COLO668 (cell line): ENCODE measurements around the gene SST.

Source experiments
- DNase-seq: peaks from one replicate; lab custom pipeline; 2025; ENCODE audit not compliant: unreplicated experiment; lab: John Stamatoyannopoulos, UW

Gene SST

DNA sequence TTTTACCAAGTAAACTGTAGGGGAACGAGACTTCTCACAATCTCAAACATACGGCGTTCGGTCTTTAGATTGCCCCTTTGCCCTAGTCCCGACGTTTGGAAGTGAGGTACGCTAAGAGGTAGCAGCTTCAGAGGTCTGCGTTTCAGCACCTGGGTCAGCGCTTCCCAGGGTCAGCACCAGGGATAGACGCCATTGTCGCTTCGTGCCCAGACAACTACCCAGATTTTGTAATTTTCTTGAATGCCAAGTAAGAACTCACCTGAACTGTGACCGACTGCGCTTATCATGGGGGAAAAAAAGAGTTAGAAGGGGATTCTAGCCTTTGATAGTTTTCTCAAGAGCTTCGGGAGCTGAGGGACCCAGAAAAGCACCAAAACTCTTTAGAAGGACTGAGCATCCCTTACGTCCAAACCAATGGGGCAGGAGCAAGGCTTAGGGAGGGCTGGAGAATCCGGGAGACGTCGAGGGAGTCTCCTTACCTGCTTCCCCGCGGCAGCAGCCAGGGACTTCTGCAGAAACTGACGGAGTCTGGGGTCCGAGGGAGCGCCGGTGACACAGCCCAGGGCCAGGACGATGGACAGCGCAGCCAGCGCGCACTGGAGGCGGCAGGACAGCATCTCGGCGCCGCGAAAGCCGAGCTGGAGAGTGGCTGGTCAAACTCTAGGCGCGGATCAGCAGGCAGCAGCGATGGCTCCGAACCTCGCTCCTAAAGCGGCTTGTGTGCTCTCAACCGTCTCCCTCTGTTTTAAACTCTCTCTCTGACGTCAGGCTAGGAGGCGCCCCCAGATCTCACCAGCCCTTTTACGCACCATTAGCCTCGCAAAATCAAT, at the start of gene SST:
Gene SST (minus strand): TSS at position 720 of the 830 bp plus-strand sequence. CDS start 103 bp downstream, at position 617.
- no peak for DNase-seq

DNA sequence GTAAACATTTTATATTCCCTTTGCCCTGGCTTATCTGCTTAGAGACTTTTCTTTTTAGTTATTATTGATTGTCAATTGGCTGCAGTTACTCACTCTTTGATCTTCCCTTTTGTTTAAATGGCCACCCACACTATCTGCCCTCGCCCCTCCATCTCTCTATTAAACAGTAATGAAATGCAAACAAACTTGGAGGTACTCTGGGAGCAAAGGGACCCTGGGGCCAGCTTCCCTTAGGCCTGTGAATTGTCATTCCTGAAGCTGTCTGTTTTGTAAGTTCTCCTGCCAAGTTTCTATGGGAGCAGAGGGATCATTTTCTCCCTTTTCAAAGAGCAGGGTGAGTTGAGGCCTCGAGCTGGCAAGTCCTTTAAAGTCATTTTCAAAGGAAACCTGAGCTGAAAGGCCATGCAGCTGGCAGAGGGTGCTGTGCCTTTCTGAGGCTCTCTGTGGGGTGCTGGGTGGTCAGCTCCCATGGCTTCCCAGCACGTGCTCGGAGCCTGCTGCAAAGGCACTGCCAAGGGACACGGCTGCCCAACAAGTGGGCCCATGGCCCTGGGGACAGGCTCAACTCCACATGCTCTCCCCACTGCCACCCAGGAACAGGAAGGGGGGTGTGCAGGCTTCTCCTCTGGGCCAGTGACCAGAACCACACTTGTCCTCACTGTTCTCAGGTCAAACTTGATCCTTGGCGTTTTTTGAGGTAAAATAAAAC, 49.6 kb upstream of the SST start:
- no peak for DNase-seq

DNA sequence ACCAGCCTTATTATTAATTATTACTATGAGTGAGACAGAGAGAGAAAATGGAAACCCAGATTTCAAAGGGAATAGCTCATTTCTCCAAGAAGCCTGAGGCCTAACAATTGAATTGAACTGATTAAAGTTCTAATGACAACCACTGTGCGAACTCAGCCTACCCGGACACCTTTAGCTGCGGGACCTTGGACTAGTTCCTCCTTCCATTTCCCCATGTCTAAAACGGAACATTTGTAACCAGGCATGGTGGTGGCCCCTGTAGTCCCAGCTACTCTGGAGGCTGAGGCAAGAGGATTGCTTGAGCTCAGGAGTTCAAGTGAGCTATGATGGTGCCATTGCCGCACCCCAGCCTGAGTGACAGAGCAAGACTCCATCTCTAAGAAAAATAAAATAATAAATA, 48.6 kb upstream of the SST start:
- no peak for DNase-seq

DNA sequence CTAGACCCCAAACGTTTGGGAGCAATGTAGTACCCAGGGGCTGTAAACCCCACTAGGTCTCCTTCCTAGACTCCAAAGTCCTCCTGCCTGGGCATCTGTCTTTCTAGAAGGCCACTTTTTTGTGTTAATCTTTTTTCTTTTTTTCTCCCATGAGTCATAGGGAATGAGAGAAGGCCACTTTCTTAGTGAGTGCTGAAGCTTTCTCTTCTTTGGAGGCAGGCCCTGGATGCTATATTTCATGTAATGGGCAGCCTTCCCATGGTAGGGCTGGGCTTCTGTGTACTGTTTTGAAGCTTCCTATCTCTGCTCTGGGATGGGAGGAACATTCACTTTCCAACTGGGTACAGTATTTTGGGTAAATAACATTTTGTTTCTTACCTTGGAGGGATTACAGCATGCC, 47.4 kb upstream of the SST start:
- no peak for DNase-seq

DNA sequence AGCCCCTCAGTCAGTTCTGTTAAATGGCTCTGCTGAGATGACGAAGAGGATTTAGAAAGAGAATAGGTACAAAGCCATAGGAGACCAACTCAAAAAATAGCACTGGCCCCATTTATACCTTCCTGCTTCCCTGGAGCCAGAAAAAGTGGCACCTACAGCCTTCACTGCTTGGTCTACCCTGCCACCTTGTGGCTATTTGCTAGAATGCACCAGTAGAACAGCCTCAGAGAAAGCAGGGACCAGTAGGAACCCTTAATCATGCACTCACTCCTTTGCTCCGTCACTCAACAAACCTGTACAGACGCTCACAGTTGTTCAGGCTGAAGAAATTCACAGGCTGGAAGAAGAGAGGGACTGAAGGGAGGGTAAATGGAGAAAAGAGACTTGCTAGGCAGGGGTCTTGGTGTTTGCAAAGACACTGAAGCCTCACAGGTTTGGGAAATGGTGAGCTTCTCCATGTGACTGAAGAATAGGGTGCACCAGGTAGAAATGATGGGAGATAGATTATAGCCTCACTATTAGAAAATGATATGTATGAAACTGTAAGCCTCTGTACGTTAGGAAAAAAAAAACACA, 44.3 kb upstream of the SST start:
- peak; percentile 50 for DNase-seq

DNA sequence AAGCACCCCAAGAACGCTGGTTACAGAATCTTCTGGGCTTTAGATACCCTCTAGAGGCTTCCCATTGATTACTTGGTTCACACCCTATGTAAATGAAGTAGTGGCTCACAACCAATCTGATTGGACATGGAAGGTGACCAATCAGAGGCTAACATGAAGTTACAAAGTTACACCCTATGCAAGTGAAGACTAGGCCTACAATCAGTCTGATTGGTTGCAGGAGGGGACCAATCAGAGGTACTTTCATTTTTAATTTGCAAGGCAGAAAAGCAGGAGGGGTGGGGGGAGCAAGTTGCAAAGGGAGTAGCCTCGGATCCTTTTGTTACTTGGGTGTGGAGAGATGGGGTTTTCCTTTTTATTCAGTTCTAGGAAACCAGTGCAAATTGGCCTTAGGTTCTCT, 43.3 kb upstream of the SST start:
- DNase-seq, result no peak

DNA sequence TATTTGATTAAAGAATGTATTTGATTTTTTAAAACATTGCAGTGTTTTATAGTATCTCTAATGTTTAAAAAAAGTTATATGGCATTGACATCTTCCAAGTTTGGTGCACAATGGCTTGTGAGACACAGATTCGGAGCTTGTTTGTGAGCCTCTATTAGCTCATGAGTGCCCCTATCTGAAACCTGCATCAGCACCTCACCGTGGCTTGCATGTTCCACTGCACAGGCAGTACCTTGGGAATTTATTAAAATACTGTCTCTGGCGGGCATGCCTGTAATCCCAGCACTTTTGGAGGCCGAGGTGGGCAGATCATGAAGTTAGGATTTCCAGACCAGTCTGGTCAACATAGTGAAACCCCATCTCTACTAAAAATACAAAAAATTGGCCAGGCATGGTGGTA, 39.0 kb upstream of the SST start:
- DNase-seq, result no peak

DNA sequence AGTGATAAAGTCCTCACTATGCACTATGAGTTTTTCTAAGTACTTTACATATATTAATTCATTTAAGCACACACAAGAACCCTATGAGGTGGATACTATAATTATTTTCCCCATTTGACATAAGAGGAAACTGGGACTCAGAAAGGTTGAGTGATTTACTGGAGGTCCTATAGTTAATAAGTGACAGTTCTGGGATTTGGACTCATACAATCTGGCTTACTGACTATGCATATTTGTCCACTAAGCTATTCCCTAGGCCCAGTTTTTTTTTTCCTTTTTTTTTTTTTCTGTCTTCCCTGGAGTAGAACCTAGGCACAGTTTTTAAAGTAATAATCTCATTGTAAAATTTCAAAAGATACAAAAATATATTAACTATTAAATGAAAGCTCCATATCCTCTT, 38.5 kb upstream of the SST start:
- DNase-seq, result no peak

DNA sequence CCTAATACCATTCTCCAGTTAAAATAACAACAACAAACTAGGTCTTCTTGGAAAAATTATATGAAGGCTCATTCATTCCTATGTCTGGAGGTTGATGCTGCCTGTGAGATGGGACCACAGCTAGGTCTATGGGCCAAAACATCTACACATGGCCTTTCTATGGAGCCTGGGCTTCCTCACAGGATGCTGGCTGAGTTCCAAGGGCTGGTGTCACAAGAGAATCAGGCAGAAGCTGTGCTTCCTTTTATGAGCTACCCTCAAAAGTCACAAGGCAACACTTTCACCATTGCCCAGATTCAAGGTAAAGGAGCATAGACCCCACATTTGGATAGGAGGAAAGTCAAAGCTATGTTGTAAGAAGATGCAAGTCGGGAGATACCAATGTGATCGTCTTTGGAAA, 36.8 kb upstream of the SST start:
- no peak for DNase-seq

DNA sequence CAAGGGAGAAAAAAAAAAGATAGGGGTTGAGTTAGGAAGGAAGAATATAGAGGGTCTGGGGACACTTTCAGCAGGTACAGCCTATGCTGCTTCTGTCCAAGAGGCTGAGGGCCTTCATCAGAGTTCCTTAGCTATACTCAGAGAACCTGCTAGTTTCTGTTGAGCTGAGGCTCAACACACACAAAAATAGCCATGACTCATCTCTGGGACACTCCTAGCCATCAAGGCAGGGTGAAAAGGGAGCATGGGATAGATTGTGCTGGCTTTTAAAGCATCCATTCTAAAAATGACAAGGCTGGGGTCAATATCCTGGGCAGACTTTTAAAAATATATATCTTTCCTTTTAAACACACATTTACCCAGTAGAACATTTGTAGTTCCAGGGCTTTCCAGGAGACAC, 35.0 kb upstream of the SST start:
- DNase-seq, result no peak

DNA sequence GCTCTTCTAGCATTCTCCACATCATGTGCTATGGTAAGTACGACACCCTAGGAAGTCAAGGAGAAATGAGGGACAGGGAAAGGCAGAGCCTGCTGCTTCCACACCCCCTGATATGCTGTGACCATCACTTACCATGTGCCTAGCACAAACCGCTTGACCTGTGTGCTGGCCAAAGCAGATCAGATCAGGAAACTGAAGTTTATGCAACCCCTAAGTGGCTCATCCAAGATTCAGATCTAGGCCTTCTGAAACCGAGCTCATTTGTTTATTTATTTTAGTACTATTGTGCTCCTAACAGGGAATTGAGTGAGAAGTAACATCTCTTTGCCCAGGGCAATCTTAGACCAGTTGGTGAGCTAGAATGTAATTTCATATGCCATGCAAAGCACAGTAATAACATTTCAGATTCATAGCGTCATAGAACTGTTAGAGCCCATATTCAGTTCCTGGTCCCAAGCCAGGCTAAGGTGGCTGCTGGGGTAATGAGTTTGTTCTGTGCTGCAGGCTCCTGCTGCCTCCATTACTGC, 32.4 kb upstream of the SST start, which contains the start of gene RTP2:
Gene RTP2 (minus strand): TSS at position 51 of the 527 bp plus-strand sequence. CDS start 429 bp downstream, outside the sequence.
- no peak for DNase-seq

DNA sequence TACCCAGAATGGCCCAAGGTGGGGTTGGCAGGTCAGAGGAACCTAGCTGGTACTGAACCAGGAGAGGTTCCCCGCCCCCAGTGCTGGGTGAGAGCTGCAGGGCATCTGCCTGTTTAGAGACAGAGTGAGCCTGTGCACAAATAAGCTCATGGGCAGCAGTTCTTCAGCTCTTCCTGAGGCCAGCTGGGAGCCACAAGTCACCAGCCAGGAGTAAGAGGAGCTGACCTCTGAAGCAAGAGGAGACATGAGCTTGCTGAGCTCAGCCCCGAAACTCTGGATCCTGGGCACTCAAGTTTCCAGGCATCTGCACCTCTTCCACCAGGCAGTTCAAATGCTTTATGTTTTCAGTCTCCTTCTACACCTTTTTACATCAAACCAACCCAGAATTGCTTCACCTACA, 30.1 kb upstream of the SST start:
- DNase-seq, result no peak

DNA sequence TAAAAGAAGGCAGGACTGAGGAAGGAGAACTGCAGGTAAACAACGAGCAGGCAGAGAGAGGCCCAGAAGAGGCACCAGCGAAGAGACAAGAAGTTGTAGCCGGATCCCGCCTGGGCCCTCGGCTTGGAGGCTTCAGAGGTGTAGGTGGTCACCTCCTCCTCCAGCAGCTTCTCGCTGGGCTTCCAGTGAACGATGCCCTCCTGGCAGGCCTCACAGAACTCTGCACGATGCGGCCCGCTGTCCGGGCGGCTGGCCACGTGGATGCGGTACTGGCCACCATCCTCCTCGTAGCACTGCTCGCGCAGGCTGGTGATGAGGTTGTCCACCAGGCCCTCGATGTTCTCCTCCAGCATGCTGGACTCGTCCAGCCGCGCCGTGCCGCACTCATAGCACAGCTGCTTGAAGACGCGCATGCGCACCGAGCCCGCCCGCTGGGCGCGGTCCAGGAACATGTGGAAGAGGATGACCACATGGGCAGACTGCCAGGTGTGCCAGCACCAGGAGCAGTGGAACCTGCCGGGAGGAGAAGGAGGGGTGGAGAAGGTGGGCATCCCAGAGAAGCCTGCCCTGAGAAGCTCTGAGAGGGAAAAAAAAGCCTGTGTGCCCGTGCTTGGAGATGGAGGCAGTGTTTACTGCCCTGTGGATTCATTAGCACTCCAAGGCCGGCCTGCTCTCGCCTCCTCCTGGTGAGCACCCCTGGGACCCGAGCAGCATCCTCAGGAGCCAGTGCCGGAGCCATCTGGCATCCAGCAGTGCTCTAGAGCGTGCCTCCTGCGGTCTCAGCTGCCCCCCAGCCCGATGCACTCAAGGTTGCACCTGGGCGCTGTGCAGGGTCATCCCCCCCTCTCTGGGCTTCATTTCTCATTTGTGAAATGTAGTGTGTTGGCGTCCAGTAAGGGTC, 28.6 kb upstream of the SST start:
- no peak for DNase-seq

DNA sequence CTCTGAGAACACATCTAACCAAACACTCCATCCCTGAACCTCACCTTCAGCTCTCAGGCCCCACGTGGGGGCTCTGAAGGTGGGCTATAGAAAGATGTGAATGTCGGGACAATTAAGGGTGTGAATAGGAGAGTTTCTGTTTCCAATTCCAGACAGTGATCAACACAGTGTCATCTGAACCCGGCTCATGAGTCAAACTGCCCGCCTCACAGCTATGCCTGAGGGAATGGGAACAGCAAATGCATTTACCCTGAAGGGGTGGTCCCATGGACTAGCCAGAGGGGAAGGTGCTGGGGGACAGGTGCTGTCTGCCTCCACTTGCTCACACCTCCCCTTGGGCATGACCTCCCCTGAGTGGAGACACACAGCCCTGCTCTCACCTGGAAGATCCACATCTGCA, 25.8 kb upstream of the SST start:
- DNase-seq, result no peak

DNA sequence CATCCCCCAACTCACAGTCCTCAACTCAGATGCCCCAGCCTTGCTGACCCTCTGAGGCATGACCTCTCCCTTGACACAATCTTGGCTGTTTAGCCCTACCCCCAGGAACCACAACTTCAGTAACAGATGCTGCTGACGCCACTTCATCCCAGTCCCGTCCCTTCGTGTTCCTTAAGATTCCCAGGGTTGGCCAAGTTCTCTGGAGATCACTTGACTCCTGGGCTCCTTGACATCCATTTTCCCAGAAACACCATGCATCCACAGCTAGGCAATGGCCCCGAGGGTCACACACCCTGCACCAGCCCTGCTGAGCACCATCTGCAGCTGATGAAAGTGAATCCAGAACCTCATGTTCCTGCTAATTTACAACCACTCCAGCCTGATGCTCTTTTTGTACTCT, 25.3 kb upstream of the SST start:
- DNase-seq, result no peak

DNA sequence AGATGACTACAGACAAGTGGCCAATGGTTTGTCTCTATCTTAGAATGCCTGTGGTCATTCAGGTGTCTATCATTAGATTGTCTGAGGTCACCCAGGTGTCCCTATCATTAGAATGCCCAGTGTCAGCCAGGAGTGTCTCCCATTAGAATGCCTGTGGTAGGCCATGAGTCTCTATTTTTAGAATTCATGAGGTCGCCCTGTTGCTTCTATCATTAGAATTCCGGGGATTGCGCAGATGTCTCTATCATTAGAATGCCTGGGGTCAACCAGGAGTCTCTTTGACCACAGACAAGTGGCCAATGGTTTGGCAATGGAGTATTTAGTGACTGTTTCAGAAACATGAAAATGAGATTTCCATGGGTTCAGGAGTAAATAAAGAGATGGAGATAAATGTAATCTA, 24.6 kb upstream of the SST start:
- no peak for DNase-seq

DNA sequence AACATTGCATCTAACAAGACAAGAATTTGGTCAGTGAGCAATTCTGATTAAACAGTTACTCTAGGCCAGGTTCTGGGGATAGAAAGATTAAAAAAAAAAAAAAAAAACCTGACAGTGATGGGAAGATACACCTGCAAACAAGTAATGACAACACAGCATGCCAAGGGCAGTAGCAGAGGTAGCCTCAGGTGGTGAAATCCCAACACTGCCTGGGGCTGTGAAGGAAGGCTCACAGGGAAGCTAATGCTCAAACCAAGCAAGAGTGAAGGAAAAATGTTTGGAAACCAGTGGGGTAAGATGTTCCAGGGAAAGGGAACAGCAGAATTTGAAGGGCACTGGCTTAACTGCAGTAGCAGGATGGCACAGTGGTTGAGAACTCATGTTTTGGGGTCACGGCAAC, 23.2 kb upstream of the SST start:
- no peak for DNase-seq

DNA sequence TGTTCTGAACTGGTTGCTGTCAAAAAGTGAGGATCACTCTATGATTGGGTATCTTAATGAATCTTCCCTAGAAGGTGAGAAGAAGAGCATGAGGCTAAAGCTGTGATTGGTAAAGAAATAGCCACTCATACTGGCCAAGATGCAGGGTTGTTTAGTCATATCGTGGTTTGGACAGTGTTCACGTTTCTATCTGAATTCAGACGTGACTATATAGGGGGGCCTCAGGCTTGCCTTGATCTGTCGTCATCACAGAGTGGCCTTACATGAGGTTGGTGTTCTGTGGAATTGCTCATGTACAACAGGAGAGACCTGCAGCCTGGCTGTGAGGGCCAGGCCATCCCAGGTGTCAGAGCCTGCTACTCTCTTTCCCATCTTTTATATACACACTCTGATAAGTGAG, 19.8 kb upstream of the SST start:
- DNase-seq, result no peak

DNA sequence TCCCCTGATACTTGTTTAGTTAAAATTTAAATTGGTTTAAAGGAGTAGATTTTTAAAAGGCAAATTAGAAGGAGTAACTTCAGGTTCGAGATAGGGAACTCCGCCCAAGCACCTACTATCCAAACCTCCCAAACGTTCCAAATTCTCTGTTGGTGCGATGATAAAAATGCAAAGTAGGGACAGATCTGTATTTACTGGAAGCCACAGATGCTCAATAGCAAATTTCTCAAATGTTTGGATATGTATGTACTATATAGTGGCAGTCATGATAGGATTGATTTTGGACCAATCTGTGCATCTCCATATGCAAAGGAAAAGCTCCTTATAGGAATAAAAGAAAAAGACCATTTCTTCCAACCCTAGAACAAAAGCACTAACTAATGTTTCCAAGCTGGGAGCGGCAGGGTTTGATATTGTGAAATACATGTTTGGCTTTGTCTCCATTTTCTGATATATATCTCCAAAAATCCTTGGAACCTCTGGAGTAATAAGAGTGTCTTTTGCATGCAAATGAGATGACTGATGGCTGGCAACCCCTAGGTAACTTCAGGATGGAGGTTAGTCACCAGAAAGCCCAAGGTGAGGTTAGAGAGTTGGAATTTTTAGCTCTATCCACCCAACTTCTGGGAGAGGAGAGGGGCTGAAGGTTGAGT, 16.6 kb upstream of the SST start:
- no peak for DNase-seq

DNA sequence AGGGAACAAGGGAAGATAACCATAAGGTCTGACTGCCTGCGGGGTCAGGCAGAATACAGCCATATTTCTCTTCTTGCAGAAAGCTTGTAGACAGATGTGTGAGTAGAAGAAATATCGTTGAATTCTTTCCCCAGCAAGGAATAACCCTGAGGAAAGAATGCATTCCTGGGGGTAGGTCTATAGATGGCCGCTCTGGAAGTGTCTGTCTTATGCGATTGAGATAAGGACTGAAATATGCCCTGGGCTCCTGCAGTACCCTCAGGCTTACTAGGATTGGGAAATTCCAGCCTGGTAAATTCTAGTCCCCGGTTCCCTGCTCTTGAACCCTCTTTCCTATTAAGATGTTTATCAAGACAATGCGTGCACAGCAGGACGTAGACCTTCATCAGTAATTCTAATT, 15.8 kb upstream of the SST start:
- no peak for DNase-seq
